HepG2 (cell line): ENCODE data around the gene NEU4. TPM values are rescaled to one million over a fixed set of nuclear protein-coding genes. Genes with fewer than 3 reads are reported as not detected.

ENCODE experiments used
- AHR ChIP-seq: IDR thresholded peaks from 2 replicates; pipeline ENCODE4 v1.6.1; 2018; ENCODE audit warnings: missing genetic modification reagents, missing compliant biosample characterization
- BATF2 ChIP-seq: sonication (generic); formaldehyde crosslinking; IDR thresholded peaks from 2 replicates; pipeline ENCODE4 v1.8.0; 2022; ENCODE audit warnings: mild to moderate bottlenecking, missing genetic modification reagents, moderate library complexity
- CAMTA2 ChIP-seq: sonication (generic); formaldehyde crosslinking; IDR thresholded peaks from 2 replicates; pipeline ENCODE4 v1.4.0; 2020; ENCODE audit warnings: mild to moderate bottlenecking, missing genetic modification reagents, borderline replicate concordance
- JUN ChIP-seq: sonication (generic); formaldehyde crosslinking; IDR thresholded peaks from 2 replicates; pipeline ENCODE4 v1.4.0; 2020; ENCODE audit warnings: mild to moderate bottlenecking, missing genetic modification reagents
- JUND ChIP-seq: sonication (generic); formaldehyde crosslinking; IDR thresholded peaks from 2 replicates; pipeline ENCODE4 v1.8.0; 2022; ENCODE audit warnings: mild to moderate bottlenecking, missing genetic modification reagents
- KLF15 ChIP-seq: sonication (generic); formaldehyde crosslinking; IDR thresholded peaks from 2 replicates; pipeline ENCODE4 v1.8.1; 2023; ENCODE audit warnings: borderline replicate concordance, mild to moderate bottlenecking, inconsistent platforms, missing genetic modification reagents, mixed read lengths
- KLF16 ChIP-seq, 2 experiments: sonication (generic) in 1 of 2; formaldehyde crosslinking in 1 of 2; IDR thresholded peaks; 2 replicates each; pipeline versions ENCODE4 v1.6.1 to v1.8.0; 2016 to 2023; ENCODE audit warnings: missing genetic modification reagents in 2 of 2, missing compliant biosample characterization in 1 of 2
- KLF9 ChIP-seq: IDR thresholded peaks from 2 replicates; pipeline ENCODE4 v1.6.1; 2016; ENCODE audit warnings: low read depth
- MXD1 ChIP-seq: sonication (generic); formaldehyde crosslinking; IDR thresholded peaks from 2 replicates; pipeline ENCODE4 v1.4.0; 2020; ENCODE audit warnings: mild to moderate bottlenecking, missing genetic modification reagents
- NFRKB ChIP-seq: fragments of 450-650 bp; IDR thresholded peaks from 2 replicates; pipeline ENCODE4 v1.6.1; 2017
- NR2F2 ChIP-seq: IDR thresholded peaks from 2 replicates; pipeline ENCODE4 v1.6.1; 2012; ENCODE audit warnings: low read depth, inconsistent platforms, borderline replicate concordance
- NR2F6 ChIP-seq, 2 experiments: IDR thresholded peaks; 2 replicates each; pipeline ENCODE4 v1.6.1; 2016; ENCODE audit warnings: antibody characterized with exemption in 1 of 2, mild to moderate bottlenecking in 1 of 2
- PAWR ChIP-seq: sonication (generic); formaldehyde crosslinking; IDR thresholded peaks from 2 replicates; pipeline ENCODE4 v1.4.0; 2020; ENCODE audit warnings: missing genetic modification reagents, mild to moderate bottlenecking, borderline replicate concordance
- PRDM15 ChIP-seq: sonication (generic); formaldehyde crosslinking; IDR thresholded peaks from 2 replicates; pipeline ENCODE4 v1.4.0; 2020; ENCODE audit warnings: missing genetic modification reagents
- RXRB ChIP-seq: IDR thresholded peaks from 2 replicates; pipeline ENCODE4 v1.6.1; 2016; ENCODE audit warnings: borderline replicate concordance, missing genetic modification reagents, missing compliant biosample characterization
- SMAD1 ChIP-seq: sonication (generic); formaldehyde crosslinking; IDR thresholded peaks from 2 replicates; pipeline ENCODE4 v1.4.0; 2020; ENCODE audit warnings: missing genetic modification reagents, low read depth, mild to moderate bottlenecking, borderline replicate concordance
- ZMYM2 ChIP-seq: sonication (generic); formaldehyde crosslinking; IDR thresholded peaks from 2 replicates; pipeline ENCODE4 v1.8.0; 2022; ENCODE audit warnings: mild to moderate bottlenecking, missing genetic modification reagents
- ZNF263 ChIP-seq: sonication (generic); formaldehyde crosslinking; IDR thresholded peaks from 2 replicates; pipeline ENCODE4 v1.4.0; 2020; ENCODE audit warnings: missing genetic modification reagents
- ZNF282 ChIP-seq: fragments of 450-650 bp; IDR thresholded peaks from 2 replicates; pipeline ENCODE4 v1.6.1; 2018; ENCODE audit not compliant: partially characterized antibody
- ZNF326 ChIP-seq: sonication (generic); formaldehyde crosslinking; IDR thresholded peaks from 2 replicates; pipeline ENCODE4 v1.4.0; 2020; ENCODE audit warnings: missing genetic modification reagents, borderline replicate concordance
- ZNF33B ChIP-seq: sonication (generic); formaldehyde crosslinking; IDR thresholded peaks from 2 replicates; pipeline ENCODE4 v1.5.1; 2020; ENCODE audit warnings: mild to moderate bottlenecking, missing genetic modification reagents
- ZNF577 ChIP-seq: sonication (generic); formaldehyde crosslinking; IDR thresholded peaks from 2 replicates; pipeline ENCODE4 v1.4.0; 2020; ENCODE audit warnings: mild to moderate bottlenecking, low read depth, missing genetic modification reagents, borderline replicate concordance
- ZNF597 ChIP-seq: sonication (generic); formaldehyde crosslinking; IDR thresholded peaks from 2 replicates; pipeline ENCODE4 v1.5.0; 2020; ENCODE audit warnings: missing genetic modification reagents
- ZNF776 ChIP-seq: sonication (generic); formaldehyde crosslinking; IDR thresholded peaks from 2 replicates; pipeline ENCODE4 v1.4.0; 2020; ENCODE audit warnings: mild to moderate bottlenecking, missing genetic modification reagents
- ZNF879 ChIP-seq: sonication (generic); formaldehyde crosslinking; IDR thresholded peaks from 2 replicates; pipeline ENCODE4 v1.8.1; 2023; ENCODE audit warnings: missing genetic modification reagents
- polyA plus RNA-seq, 8 experiments: library from polyadenylated mRNA; depleted of rRNA in 3 of 8; stranded (reverse) in 7 of 8; unstranded in 1 of 8; fragments of >200 nt; fragmentation: Illumina TruSeq in 4 of 8; extraction: Trizol in 4 of 8; gene quantifications; 2 replicates each; pipeline versions ENCODE4 v1.2.1 to v1.2.3, GENCODE V29; 2011 to 2016; ENCODE audit warnings: low read depth in 4 of 8, missing spikeins in 1 of 8, mixed read lengths in 1 of 8; ENCODE audit not compliant: insufficient read depth in 1 of 8
- total RNA-seq, 5 experiments: library from RNA; depleted of rRNA; stranded (reverse); fragments of >200 nt; fragmentation: Illumina TruSeq; extraction: Trizol; gene quantifications; 2 replicates each; pipeline ENCODE4 v1.2.3, GENCODE V29; 2016; ENCODE audit warnings: low read depth in 1 of 5

The NEU4 gene
- total and polyA plus RNA-seq, 2 of the 13 experiments (the other 11 are each of a cell fraction or from before 2014, with no cell fraction given): 53.5 to 107 TPM

GRCh38 chr2:241760301-241760771 is 48.7 kb upstream of the NEU4 start (continued):
- TF ChIP-seq BATF2 (CRISPR knock-in tag): no peak
- no peak for TF ChIP-seq KLF9
- TF ChIP-seq ZNF577 (CRISPR knock-in tag): no peak
- TF ChIP-seq PRDM15 (CRISPR knock-in tag): no peak
- TF ChIP-seq ZNF282: no peak
- TF ChIP-seq ZNF326 (CRISPR knock-in tag): no peak
- no peak for TF ChIP-seq NR2F2
- no peak for TF ChIP-seq CAMTA2 (CRISPR knock-in tag)
- TF ChIP-seq PAWR (CRISPR knock-in tag): no peak
- no peak for TF ChIP-seq JUND (CRISPR knock-in tag)
- no peak for TF ChIP-seq SMAD1
- no peak for TF ChIP-seq ZNF263
- TF ChIP-seq NR2F6 (IDR thresholded peaks at IDR 0.05): no peak
- TF ChIP-seq NR2F6 (CRISPR knock-in tag; IDR thresholded peaks at IDR 0.05): no peak
- no peak for TF ChIP-seq JUN
- peak; percentile 70 for TF ChIP-seq ZMYM2 (CRISPR knock-in tag)
- no peak for TF ChIP-seq ZNF33B
- no peak for TF ChIP-seq ZNF597
- TF ChIP-seq KLF15 (CRISPR knock-in tag): no peak
- no peak for TF ChIP-seq NFRKB
- no peak for TF ChIP-seq AHR (CRISPR knock-in tag)
- no peak for TF ChIP-seq KLF16 (CRISPR knock-in tag; IDR thresholded peaks at IDR 0.05)
- no peak for TF ChIP-seq MXD1 (CRISPR knock-in tag)
- TF ChIP-seq ZNF879 (CRISPR knock-in tag): no peak
- TF ChIP-seq RXRB (CRISPR knock-in tag): no peak
- TF ChIP-seq ZNF776 (CRISPR knock-in tag): no peak
